Medulla oblongata (tissue), 1 donor: ENCODE measurements around the gene CNKSR1.

Experiments
- DNase-seq: peaks from one replicate; pipeline ENCODE4 v3.0.0-alpha.2; 2015; ENCODE audit errors: extremely low spot score

Gene CNKSR1

GRCh38 chr1:26184086-26184485 lies 6.8 kb downstream of the CNKSR1 start:
- no peak for DNase-seq

- no peak for DNase-seq
Measured at GRCh38 chr1:26184883-26185282, 7.6 kb downstream of the CNKSR1 start.

DNA sequence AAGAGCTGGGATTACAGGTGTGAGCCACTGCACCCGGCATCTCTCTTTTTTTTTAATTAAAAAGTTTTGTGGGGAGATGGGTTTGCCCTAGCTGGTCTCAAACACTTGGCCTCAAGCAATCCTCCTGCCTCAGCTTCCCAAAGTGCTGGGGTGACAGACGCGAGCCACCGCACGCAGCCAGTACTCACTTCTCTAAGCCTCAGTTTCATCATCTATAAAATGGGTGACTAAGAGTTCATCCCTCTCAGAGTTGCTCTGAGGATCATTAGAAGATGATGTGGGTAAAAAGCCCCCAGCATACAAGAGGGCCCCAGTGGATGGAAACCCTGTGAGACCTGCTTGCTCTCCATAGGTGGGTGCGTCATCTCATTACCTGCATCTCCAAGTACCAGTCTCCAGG lies 10.6 kb downstream of the CNKSR1 start:
- DNase-seq, result no peak

- no peak for DNase-seq
Measured at GRCh38 chr1:26188477-26188876, 11.2 kb downstream of the CNKSR1 start.

DNA sequence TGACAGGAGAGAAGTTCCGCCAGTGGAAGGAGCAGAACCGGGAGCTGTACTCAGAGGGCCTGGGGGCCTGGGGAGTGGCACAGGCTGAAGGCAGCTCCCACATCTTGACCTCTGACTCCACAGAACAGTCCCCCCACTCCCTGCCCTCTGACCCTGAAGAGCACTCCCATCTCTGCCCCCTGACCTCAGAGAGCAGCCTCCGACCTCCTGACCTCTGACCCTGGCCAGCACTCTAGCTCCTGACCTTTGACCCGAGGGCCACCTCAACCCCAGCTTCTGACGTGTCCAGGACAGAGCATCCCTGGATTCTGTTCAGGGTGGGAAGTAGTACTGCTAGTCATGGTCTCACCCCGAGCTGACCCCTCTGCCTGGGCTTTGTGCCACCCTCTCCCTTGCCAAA lies 12.0 kb downstream of the CNKSR1 start:
- no peak for DNase-seq

DNA sequence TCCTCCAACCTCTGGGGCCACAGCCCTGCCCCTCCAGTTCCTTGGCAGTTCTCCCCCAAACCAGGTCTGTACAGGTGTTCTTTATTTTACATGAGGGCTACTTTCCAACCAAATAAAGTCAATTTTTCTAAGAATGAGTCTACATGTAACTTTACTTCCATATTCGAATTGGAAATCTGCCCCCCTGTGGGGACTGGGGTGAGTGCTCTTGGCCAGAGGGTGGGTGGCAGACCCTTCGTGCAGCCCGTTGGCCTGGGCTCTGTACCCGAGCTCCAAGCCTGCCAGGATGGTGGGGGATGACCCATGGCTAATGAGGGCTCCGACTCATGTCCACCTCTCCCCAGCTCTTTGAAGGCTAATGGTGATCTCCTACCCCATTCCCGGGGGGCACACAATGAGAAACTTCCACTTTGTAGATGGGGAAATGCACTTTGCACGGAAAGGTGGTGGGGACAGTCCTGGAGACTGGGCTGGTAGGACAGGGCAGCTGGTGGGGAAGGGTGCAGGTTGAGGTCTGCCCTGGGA lies 12.5 kb downstream of the CNKSR1 start:
- no peak for DNase-seq

DNA sequence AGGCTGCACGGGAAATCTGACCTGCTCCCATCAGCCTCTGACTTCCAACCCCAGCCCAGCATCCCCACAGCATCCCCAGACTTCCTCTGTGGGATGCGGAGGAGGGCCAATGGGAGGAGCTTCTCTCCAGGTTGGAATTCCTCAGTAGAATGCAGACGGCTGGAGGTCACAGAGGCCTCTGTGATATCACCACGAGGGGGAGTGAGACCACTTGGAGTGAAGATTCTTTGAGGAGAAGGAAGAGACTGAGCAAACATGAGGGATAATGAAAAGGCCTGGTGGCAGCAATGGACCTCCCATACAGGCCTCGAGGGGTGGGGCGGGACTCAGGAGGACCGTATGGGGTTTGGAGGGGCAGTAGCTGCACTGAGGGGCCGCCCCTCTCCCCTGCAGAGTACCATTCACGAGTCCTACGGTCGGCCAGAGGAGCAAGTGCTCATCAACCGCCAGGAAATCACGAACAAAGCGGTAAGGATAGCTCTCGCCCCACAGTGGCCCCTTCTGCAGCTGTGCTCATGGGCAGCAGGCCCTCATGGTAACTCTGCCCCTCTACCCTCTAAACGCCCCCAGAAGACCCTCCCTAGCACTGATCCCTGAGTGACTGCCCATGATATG lies 13.2 kb downstream of the CNKSR1 start, which contains the start of gene CATSPER4:
TSS of gene CATSPER4 (plus strand) at position 230 of the 615 bp plus-strand sequence. CDS start at position 256, 26 bp downstream.
- peak; percentile 19 for DNase-seq

DNA sequence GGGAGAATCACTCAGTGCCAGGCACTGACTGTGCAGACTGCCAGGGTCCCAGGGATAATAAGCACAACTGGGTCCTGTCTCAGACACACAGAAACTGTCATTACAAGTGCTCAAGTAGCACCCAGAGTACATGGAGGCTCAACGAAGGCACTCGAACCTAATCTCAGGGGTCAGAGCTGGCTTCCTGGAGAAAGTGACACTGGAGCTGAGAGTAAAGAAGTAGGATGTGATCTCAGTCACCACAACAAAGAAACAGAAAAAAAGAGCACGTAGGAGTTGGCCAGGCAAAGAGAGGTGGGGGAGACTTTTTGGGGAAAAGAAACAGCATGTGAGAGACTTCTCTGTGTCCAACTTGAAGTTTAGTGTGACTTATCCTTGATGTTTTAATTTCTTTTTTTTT lies 14.4 kb downstream of the CNKSR1 start:
- DNase-seq, result no peak

DNA sequence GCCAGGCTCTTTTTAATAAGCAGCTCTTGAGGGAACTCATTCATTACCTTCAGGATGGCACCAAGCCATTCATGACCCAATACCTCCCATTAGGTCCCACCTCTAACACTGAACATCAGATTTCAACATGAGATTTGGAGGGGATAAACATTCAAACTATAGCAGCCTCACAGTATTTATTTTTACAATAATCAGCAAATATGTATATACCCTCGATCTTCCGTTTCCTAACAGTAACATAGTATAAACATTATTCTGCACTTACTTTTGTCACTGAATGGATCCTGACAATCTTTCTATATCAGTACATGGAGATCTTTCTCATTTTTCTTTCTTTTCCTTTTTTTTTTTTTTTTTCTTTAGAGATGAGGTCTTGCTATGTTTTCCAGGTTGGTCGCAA lies 18.5 kb downstream of the CNKSR1 start:
- no peak for DNase-seq

GRCh38 chr1:26197301-26197700 lies 20.0 kb downstream of the CNKSR1 start:
- no peak for DNase-seq

DNA sequence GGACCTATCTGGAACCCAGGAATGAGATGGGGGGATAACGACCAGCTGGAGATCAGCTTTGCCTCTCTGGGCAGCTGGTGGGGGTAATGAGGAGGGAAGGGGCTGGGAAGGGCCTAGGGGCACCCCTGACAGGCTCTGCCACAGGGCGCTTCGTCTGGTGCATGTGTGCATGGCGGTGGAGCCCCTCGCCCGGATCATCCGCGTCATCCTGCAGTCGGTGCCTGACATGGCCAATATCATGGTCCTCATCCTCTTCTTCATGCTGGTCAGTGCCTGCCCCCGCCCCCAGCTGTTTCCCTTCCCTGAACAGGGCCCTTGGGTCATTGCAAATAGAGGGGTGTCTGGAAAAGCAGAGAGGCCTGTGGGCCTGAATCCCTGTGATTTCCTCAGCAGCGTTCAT lies 20.5 kb downstream of the CNKSR1 start:
- DNase-seq, result no peak

GRCh38 chr1:26200413-26200812 lies 23.1 kb downstream of the CNKSR1 start:
- no peak for DNase-seq

DNA sequence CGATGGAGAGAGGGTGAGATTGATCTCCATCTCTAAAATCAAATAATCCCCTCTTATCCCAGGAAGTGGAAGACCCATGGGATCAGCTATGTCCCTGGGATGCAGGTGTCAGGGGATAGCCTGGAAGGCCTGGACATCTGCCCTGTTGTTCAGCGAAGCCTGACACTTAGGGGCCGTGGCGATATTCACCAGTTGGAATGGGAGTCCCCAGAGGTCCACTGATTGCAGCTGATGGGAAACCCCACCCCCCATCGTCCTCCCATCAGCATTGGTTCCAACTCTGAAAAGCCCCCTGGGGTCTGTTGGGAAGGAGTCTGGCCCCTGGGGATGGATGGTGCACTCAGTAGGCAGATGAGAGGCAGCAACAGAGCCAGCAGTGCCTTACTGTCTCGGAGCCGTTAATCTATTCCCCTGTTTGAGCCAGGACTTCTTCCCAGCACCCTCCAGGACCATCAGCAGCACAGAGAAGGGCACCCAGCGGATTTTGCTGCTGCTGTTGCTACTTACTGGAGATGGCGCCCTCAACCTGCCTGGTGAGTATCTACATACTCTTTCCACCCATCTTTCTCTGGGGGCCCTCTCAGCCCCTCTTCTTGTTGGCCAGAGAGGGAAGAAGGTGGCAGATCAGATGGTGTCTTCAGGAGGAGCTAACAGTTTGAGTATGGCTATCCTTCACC lies 26.5 kb downstream of the CNKSR1 start:
- no peak for DNase-seq

DNA sequence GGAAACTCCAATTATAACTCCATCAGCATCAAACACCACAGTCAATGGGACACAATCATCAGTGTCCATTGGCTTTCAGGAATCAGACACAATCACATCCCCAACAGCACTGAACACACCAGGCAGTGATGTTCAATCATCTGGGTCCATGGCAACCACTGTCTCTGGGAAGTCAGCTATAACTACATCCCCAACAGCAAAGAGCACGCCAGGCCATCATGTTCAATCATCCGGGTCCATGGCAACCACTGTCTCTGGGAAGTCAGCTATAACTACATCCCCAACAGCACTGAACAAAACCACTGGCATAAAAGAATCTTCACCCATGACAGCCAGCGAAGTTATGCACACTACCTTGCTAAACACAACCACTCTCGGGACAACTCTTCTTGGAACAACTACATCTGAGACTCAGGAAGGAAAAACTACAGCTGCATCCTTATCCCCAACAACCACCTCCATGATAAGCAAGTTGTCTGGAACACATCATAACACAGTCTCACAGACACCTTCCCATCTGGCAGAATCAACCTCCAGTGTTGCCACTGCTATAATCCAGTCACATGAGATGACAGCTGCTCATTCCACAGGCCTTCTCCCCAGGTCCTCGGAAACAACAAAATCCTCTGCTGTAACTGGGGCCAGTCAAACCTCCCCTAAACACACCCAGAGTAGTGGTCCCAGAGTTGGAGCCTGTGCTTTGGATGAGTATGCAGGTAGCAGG lies 33.0 kb downstream of the CNKSR1 start:
- no peak for DNase-seq

GRCh38 chr1:26212726-26213125 lies 35.4 kb downstream of the CNKSR1 start:
- DNase-seq, result no peak

DNA sequence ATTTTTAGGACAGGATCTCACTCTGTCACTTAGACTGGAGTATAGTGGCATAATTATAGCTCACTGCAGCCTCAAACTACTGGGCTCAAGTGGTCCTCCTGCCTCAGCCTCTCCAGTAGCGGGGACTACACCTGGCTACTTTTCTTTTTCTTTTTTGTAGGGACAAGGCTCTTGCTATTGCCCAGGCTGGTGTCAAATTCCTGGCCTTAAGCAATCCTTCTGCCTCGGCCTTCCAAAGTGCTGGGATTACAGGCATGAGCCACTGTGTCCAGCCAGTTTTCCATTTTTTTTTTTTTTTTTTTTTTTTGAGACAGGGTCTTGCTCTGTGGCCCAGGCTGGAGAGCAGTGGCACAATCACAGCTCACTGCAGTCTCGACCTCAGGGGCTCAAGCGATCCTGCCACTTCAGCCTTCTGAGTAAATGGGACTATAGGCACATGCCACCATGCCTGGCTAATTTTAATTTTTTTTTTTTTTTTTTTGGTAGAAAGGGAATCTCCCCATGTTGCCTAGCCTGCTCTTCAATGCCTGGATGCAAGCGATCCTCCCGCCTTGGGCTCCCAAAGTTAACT lies 36.1 kb downstream of the CNKSR1 start:
- no peak for DNase-seq

DNA sequence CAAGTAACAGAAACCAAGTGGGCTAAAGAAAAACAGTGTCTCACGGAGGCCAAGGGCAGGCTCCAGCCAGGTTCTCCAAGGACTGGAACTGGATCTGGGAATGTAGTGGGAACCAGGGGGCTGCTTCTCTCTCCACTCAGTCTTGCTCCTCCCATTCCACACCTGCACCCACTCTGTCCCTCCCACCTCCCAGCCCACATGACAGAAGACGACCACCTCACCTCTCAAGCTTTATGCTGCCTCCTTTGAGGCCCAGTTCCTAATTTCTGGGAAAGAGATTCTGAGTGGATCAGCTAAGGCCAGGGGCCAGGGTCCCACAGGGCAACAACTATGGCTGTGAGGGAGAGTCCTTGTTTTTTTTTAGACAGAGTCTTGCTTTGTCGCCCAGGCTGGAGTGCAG lies 38.0 kb downstream of the CNKSR1 start:
- DNase-seq, result no peak

GRCh38 chr1:26218906-26219494 lies 41.7 kb downstream of the CNKSR1 start:
- no peak for DNase-seq

GRCh38 chr1:26220199-26220912 lies 43.1 kb downstream of the CNKSR1 start:
- no peak for DNase-seq

DNA sequence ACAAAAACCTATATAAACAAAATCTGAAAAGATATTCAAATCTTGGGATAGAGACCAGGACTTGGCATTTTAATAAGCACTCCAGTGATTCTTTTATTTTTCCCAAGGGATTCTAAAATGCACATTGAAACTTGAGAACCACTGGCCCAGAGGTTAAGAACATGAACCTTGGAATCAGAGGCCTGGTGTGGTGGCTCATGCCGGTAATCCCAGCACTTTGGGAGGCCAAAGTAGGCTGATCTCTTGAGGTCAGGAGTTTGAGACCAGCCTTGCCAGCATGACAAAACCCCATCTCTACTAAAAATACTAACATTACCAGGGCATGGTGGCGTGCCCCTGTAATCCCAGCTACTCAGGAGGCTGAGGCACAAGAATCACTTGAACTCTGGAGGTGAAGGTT lies 43.8 kb downstream of the CNKSR1 start:
- DNase-seq, result no peak

DNA sequence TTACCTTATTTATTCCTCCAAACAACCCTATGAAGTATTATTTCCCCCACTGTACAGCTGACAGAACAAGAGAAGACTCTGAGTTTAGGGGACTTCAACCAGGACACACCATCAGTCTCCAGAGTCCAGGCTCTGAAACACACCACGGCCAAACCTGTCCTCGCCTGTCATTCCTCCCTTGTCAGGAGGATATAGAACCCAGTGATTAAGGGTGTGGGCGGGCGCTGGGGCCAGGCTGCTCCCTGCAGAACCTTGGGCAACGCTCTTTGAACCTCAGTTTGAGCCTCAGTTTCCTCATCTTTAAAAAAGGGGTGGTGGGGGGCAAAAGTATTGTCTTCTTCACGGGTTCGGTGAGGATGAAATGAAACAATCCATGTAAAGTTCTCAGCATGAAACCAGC lies 47.3 kb downstream of the CNKSR1 start:
- no peak for DNase-seq
